ENCODE measurements around the gene CDT1.
A peak's percentile ranks its signal among the peaks of the same experiment; 100 is the strongest.

CDT1 gene

DNA sequence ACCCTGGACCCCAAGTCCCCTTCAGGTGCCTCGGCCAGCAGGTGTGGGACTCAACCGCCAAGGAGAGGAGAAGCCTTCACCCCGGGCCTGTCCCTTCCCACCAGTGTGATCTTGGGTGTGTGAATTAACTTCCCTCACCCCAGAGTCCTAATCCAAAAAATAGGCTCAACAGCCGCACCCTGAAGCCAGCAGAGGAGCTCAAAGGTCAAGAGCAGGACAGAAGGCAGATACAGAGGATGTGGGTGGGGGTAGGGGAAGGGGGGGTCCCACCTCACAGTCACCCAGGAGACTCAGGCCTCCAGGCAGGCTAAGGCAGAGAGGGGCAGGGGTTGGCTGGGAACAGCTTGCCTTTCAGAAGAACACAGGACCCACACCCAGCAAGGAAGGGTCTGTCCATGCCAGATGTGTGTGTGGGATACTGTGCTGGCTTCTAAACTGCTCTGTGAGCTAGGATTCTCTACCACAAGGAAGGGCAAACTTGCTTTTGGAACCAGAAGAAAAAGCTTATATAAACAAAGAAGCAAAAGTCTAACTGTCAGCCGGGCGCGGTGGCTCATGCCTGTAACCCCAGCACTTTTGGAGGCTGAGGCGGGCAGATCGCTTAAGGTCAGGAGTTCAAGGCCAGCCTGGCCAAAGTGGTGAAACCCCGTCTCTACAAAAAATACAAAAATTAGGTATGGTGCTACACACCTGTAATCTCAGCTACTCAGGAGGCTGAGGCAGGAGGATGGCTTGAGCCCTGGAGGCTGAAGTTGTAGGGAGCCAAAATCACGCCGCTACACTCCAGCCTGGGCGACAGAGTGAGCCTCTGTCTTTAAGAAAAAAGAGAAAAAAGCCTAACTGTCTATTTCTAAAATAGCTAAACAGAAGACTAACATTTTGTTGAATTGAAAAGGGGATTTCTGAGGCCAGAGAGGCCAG is 23.2 kb upstream of the CDT1 start:
- no peaks in the 10 kb centered on the region for H3K27me3 ChIP-seq (ENCODE audit: insufficient read depth, low read length)
- no peaks in the 10 kb centered on the region for H3K9me3 ChIP-seq (ENCODE audit: insufficient read depth, low read depth, low read length)
- peak overlapping the region; percentile 81 for H3K4ac ChIP-seq (ENCODE audit: low read depth, low read length)
- H2AFZ ChIP-seq (ENCODE audit: insufficient read depth, low read length, poor library complexity): no peak overlapping the region
- no peak overlapping the region for H2AK5ac ChIP-seq (ENCODE audit: low read length)
- H3K18ac ChIP-seq (ENCODE audit: low read length): peak overlapping the region; percentile 5
- H3K23ac ChIP-seq (ENCODE audit: low read length): no peak overlapping the region
- peaks cover 31% of the 10 kb centered on the region for H3K79me2 ChIP-seq (ENCODE audit: control insufficient read depth, insufficient read depth, low read length, poor library complexity)
- H3K4me2 ChIP-seq (ENCODE audit: low read length): no peak overlapping the region
- H2BK5ac ChIP-seq (ENCODE audit: low read depth, low read length, poor library complexity): no peak overlapping the region
- H3K36me3 ChIP-seq (ENCODE audit: control insufficient read depth in 1 of 2, insufficient read depth in 2 of 2, low read length in 2 of 2): peaks cover 0 to 5% of the 10 kb centered on the region in 2 experiments
- no peak overlapping the region for H3K4me3 ChIP-seq (ENCODE audit: low read depth, low read length)
- no peak overlapping the region for H4K12ac ChIP-seq (ENCODE audit: low read depth, low read length)
- no peak overlapping the region for H3K14ac ChIP-seq (ENCODE audit: low read length)
- no peak overlapping the region for H4K91ac ChIP-seq (ENCODE audit: low read depth, low read length)
- H2BK12ac ChIP-seq (ENCODE audit: low read length): no peak overlapping the region
- no peak for DNase-seq
- H2BK120ac ChIP-seq (ENCODE audit: insufficient read depth, low read length, poor library complexity): no peak overlapping the region
- H3K27ac ChIP-seq (ENCODE audit: low read depth, low read length): no peak overlapping the region
- no peak overlapping the region for H4K8ac ChIP-seq (ENCODE audit: low read depth, low read length)
- peaks cover 35 to 46% of the 10 kb centered on the region in 2 experiments for H3K4me1 ChIP-seq (ENCODE audit: control insufficient read depth in 1 of 2, insufficient read depth in 2 of 2, low read length in 2 of 2)
- WGBS (ENCODE audit: extremely low coverage, insufficient coverage, insufficient read length): no CpG with 5 or more reads among the region's 13 CpGs
- no peak overlapping the region for H3K9ac ChIP-seq (ENCODE audit: low read length)
- H3K79me1 ChIP-seq (ENCODE audit: low read length): peaks cover 18% of the 10 kb centered on the region

DNA sequence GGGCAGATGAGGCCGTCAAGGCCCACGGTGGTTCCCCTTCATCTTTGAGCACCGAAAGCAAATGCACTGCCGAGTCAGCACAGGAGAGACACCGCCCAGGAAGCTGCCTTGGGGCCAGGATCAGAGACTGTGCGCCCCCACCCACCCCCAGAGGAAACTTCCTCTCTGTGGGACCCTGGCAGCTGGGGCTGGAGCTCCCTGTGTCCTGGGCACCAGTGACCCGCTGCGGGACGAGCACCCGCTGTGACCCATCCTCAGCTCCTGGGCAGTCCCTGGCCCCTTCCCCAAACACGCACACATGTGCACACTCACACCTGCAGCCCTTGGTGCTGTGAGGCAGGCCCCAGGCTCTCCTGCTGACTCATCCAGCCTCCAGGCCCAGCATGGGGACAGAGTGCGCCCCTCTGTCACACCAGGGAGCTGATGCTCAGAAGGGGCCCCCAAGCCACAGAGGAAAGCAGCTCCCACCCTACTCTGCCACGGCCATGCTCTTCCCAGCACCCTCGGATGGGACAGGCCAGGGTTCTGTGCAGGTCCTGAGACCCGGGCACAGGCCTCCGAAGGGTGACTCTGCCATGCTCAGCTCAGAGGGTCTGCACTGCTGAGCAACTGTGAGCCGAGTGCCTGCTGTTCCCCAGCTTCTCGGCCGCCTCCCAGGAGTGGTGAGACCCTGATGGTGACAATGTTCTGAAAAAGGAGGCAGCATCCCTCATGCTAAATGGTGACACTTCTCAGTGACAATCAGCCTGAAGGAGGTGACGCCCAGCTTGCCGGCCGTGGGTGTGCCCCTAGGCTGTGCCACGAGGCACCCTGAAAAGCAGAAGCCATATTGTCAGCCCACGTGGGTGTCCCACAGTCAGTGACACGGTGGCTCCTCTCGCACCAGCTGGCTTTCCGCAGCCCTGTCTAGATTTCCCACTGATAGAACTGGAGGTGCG is 22.2 kb upstream of the CDT1 start:
- Histone ChIP-seq H3K27ac (ENCODE audit: low read depth, low read length) (no peak overlapping the region), H3K36me3 (ENCODE audit: control insufficient read depth in 1 of 2, insufficient read depth in 2 of 2, low read length in 2 of 2) (peaks cover 0 to 3% of the 10 kb centered on the region in 2 experiments), H3K4me2 (ENCODE audit: low read length) (no peak overlapping the region), H3K27me3 (ENCODE audit: insufficient read depth, low read length) (no peaks in the 10 kb centered on the region), H3K18ac (ENCODE audit: low read length) (peak overlapping the region; percentile 18), H3K4ac (ENCODE audit: low read depth, low read length) (peak overlapping the region; percentile 52), H3K4me1 (ENCODE audit: control insufficient read depth in 1 of 2, insufficient read depth in 2 of 2, low read length in 2 of 2) (peaks cover 32 to 48% of the 10 kb centered on the region in 2 experiments), H2AFZ (ENCODE audit: insufficient read depth, low read length, poor library complexity) (no peak overlapping the region), H2AK5ac (ENCODE audit: low read length) (peak overlapping the region; percentile 8), H4K91ac (ENCODE audit: low read depth, low read length) (no peak overlapping the region), H2BK12ac (ENCODE audit: low read length) (no peak overlapping the region), H3K9ac (ENCODE audit: low read length) (no peak overlapping the region), H4K8ac (ENCODE audit: low read depth, low read length) (no peak overlapping the region), H4K12ac (ENCODE audit: low read depth, low read length) (no peak overlapping the region), H3K4me3 (ENCODE audit: low read depth, low read length) (no peak overlapping the region), H2BK120ac (ENCODE audit: insufficient read depth, low read length, poor library complexity) (no peak overlapping the region), H3K23ac (ENCODE audit: low read length) (no peak overlapping the region), H2BK5ac (ENCODE audit: low read depth, low read length, poor library complexity) (no peak overlapping the region), H3K79me2 (ENCODE audit: control insufficient read depth, insufficient read depth, low read length, poor library complexity) (peaks cover 31% of the 10 kb centered on the region), H3K79me1 (ENCODE audit: low read length) (peaks cover 20% of the 10 kb centered on the region), H3K14ac (ENCODE audit: low read length) (no peak overlapping the region), H3K9me3 (ENCODE audit: insufficient read depth, low read depth, low read length) (no peaks in the 10 kb centered on the region)
- no peak for DNase-seq
- WGBS (ENCODE audit: extremely low coverage, insufficient coverage, insufficient read length): no CpG with 5 or more reads among the region's 28 CpGs

DNA sequence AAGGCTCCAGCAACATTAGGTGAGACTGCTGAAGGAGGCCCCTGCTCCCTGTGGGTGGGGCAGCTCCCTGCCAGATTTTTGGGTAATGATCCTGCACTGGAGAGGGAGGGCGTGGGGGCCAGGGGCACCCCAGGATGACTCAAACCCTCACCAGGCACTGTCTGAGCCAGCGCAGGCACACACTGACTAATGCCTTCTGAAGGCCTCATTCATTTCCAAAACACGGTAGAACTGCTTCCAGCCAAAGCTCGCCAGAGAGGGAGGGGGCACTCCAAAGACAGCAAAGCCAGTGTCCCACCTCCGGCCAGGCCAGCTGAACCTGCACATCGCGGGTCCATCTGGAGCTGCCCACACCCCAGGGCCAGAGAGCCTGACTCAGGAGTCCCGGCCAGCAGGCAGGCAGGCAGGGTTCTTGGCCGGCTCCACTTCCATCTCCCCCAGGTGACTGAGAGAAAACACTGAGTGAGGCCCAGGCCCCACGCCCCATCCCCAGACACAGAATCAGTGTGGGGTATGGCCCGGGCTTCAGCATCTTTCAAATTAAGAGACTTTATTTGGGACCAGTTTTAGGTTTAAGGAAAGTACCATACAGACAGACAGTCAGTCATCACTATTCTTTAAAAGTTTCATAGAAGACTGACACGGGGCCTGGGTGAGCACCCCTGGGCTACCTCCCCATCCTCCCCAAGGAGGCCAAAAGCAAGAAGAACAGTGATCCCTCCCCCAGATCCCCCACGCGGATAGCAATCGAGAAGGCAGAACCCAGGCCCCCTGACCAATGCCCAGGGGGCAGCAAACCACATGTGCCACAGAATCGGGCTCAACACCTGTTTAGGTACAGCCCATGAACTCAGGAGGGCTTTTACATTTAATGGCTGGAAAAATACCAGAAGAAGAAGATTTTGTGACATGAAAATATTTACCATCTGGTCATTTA is 20.9 kb upstream of the CDT1 start:
- Histone ChIP-seq H3K9ac (ENCODE audit: low read length) (no peak overlapping the region), H4K91ac (ENCODE audit: low read depth, low read length) (no peak overlapping the region), H3K4ac (ENCODE audit: low read depth, low read length) (peak overlapping the region; percentile 50), H3K18ac (ENCODE audit: low read length) (peak overlapping the region; percentile 6), H3K79me2 (ENCODE audit: control insufficient read depth, insufficient read depth, low read length, poor library complexity) (peaks cover 30% of the 10 kb centered on the region), H3K4me1 (ENCODE audit: control insufficient read depth in 1 of 2, insufficient read depth in 2 of 2, low read length in 2 of 2) (peaks cover 32 to 46% of the 10 kb centered on the region in 2 experiments), H3K79me1 (ENCODE audit: low read length) (peaks cover 20% of the 10 kb centered on the region), H3K4me3 (ENCODE audit: low read depth, low read length) (no peak overlapping the region), H3K27me3 (ENCODE audit: insufficient read depth, low read length) (no peaks in the 10 kb centered on the region), H2AFZ (ENCODE audit: insufficient read depth, low read length, poor library complexity) (no peak overlapping the region), H3K36me3 (ENCODE audit: control insufficient read depth in 1 of 2, insufficient read depth in 2 of 2, low read length in 2 of 2) (peaks cover 0 to 3% of the 10 kb centered on the region in 2 experiments), H2BK12ac (ENCODE audit: low read length) (no peak overlapping the region), H2BK120ac (ENCODE audit: insufficient read depth, low read length, poor library complexity) (no peak overlapping the region), H2AK5ac (ENCODE audit: low read length) (no peak overlapping the region), H3K9me3 (ENCODE audit: insufficient read depth, low read depth, low read length) (no peaks in the 10 kb centered on the region), H4K12ac (ENCODE audit: low read depth, low read length) (no peak overlapping the region), H4K8ac (ENCODE audit: low read depth, low read length) (no peak overlapping the region), H3K23ac (ENCODE audit: low read length) (no peak overlapping the region), H3K27ac (ENCODE audit: low read depth, low read length) (peak overlapping the region; percentile 2), H3K4me2 (ENCODE audit: low read length) (no peak overlapping the region), H3K14ac (ENCODE audit: low read length) (no peak overlapping the region), H2BK5ac (ENCODE audit: low read depth, low read length, poor library complexity) (no peak overlapping the region)
- DNase-seq: peak in 1 of 2 donors; percentile 41
- no CpG with 5 or more reads among the region's 16 CpGs for WGBS (ENCODE audit: extremely low coverage, insufficient coverage, insufficient read length)

All from trophoblast cell (in vitro differentiated cells and primary cell).